DND-41 (cell line): ENCODE measurements around the gene NUDT3.

ENCODE experiments used
- EZH2 ChIP-seq: IDR thresholded peaks from 3 replicates; pipeline ENCODE4 v1.6.1; 2012; ENCODE audit warnings: borderline replicate concordance, low read depth, mild to moderate bottlenecking, moderate library complexity, low read length, inconsistent platforms; ENCODE audit not compliant: severe bottlenecking
- TF ChIP-seq, protein P1 (sequence below): IDR thresholded peaks from 2 replicates; pipeline ENCODE4 v1.5.1; 2012; ENCODE audit warnings: borderline replicate concordance, low read length, moderate library complexity, mild to moderate bottlenecking; ENCODE audit not compliant: poor library complexity, severe bottlenecking; ENCODE audit errors: extremely low read depth

DNA sequence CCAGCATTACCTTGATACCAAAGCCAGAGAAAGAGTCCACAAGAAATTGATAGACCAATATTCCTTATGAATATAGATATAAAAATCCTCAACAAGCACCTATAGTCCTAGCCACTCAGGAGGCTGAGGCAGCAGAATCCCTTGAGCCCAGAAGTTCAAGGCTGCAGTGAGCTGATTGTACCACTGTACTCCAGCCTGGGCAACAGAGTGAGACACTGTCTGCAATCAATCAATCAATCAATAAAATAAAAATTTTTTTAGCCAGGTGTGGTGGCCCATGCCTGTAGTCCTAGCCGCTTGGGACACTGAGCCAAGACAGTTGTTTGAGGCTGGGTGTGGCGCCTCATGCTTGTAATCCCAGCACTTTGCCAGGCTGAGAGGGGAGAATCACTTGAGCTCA is 124.7 kb downstream of the NUDT3 start:
- TF ChIP-seq, protein P1, sequence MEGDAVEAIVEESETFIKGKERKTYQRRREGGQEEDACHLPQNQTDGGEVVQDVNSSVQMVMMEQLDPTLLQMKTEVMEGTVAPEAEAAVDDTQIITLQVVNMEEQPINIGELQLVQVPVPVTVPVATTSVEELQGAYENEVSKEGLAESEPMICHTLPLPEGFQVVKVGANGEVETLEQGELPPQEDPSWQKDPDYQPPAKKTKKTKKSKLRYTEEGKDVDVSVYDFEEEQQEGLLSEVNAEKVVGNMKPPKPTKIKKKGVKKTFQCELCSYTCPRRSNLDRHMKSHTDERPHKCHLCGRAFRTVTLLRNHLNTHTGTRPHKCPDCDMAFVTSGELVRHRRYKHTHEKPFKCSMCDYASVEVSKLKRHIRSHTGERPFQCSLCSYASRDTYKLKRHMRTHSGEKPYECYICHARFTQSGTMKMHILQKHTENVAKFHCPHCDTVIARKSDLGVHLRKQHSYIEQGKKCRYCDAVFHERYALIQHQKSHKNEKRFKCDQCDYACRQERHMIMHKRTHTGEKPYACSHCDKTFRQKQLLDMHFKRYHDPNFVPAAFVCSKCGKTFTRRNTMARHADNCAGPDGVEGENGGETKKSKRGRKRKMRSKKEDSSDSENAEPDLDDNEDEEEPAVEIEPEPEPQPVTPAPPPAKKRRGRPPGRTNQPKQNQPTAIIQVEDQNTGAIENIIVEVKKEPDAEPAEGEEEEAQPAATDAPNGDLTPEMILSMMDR: no peak
- TF ChIP-seq EZH2: no peak
